Measurements from ENCODE around the gene TBC1D22A. TPM values are rescaled to one million over a fixed set of nuclear protein-coding genes. Genes with fewer than 3 reads are reported as not detected.

Gene TBC1D22A
- total and polyA plus RNA-seq, 2 experiments from 2014 or later = 9.6 to 13.3 TPM

- TF ChIP-seq EZH2phosphoT487 (IDR thresholded peaks at IDR 0.05; ENCODE audit: unreplicated experiment) = no peak
- TF ChIP-seq, protein P1, sequence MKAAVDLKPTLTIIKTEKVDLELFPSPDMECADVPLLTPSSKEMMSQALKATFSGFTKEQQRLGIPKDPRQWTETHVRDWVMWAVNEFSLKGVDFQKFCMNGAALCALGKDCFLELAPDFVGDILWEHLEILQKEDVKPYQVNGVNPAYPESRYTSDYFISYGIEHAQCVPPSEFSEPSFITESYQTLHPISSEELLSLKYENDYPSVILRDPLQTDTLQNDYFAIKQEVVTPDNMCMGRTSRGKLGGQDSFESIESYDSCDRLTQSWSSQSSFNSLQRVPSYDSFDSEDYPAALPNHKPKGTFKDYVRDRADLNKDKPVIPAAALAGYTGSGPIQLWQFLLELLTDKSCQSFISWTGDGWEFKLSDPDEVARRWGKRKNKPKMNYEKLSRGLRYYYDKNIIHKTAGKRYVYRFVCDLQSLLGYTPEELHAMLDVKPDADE (IDR thresholded peaks at IDR 0.05) = no peak
- TF ChIP-seq REST (IDR thresholded peaks at IDR 0.05; ENCODE audit: unreplicated experiment) = no peak
- TF ChIP-seq NANOG (IDR thresholded peaks at IDR 0.05; ENCODE audit: borderline replicate concordance) = no peak
- TF ChIP-seq CREB1 (CRISPR knock-in tag; IDR thresholded peaks at IDR 0.05; ENCODE audit: low read depth) = no peak
- no peak for TF ChIP-seq ZNF331 (CRISPR knock-in tag; IDR thresholded peaks at IDR 0.05; ENCODE audit: low read depth)
- no peak for TF ChIP-seq STAT1 (IDR thresholded peaks at IDR 0.05; ENCODE audit: unreplicated experiment)
Measured at GRCh38 chr22:46979506-46979905, 217.1 kb downstream of the TBC1D22A start (continued).

- Histone ChIP-seq H3F3A (replicated peaks; ENCODE audit: low read depth) (no peaks in the 10 kb centered on the region), H3K79me2 (replicated peaks; ENCODE audit: insufficient read depth) (no peaks in the 10 kb centered on the region), H4K20me1 (replicated peaks; ENCODE audit: insufficient read depth) (no peaks in the 10 kb centered on the region; the same call in none of the 2 replicates), H3K9me2 (ENCODE audit: insufficient read depth) (no peaks in the 10 kb centered on the region), H3K27ac (ENCODE audit: low read depth) (no peak overlapping the region), H3K36me3 (ENCODE audit: insufficient read depth) (no peaks in the 10 kb centered on the region), H2AFZ (no peak overlapping the region), H3K4me1 (ENCODE audit: insufficient read depth) (no peaks in the 10 kb centered on the region), H3K4me3 (no peak overlapping the region), H3K27me3 (ENCODE audit: insufficient read depth) (no peaks in the 10 kb centered on the region), H3K4me2 (no peak overlapping the region)
- no peaks in the 10 kb centered on the region for H3K9me3 Mint-ChIP-seq
- no peak overlapping the region for H3K27ac Mint-ChIP-seq
- ATAC-seq (no peak), DNase-seq (ENCODE audit: low spot score) (no peak)
- peaks cover 10% of the 10 kb centered on the region for H3K4me1 Mint-ChIP-seq
- H3K27me3 Mint-ChIP-seq (ENCODE audit: insufficient read depth, low read depth, poor library complexity) = peaks cover 3% of the 10 kb centered on the region
- H3K4me3 Mint-ChIP-seq = no peak overlapping the region
- peaks cover 4% of the 10 kb centered on the region; the same call in 1 of the 3 replicates for H3K36me3 Mint-ChIP-seq (ENCODE audit: low read depth)
- TF ChIP-seq ZNF331 (CRISPR knock-in tag; IDR thresholded peaks at IDR 0.05; ENCODE audit: low read depth) (no peak), REST (IDR thresholded peaks at IDR 0.05; ENCODE audit: unreplicated experiment) (no peak), EZH2phosphoT487 (IDR thresholded peaks at IDR 0.05; ENCODE audit: unreplicated experiment) (no peak), ZNF114 (CRISPR knock-in tag; IDR thresholded peaks at IDR 0.05) (no peak)
- TF ChIP-seq, protein P1 (IDR thresholded peaks at IDR 0.05) = no peak
- TF ChIP-seq, protein P2, sequence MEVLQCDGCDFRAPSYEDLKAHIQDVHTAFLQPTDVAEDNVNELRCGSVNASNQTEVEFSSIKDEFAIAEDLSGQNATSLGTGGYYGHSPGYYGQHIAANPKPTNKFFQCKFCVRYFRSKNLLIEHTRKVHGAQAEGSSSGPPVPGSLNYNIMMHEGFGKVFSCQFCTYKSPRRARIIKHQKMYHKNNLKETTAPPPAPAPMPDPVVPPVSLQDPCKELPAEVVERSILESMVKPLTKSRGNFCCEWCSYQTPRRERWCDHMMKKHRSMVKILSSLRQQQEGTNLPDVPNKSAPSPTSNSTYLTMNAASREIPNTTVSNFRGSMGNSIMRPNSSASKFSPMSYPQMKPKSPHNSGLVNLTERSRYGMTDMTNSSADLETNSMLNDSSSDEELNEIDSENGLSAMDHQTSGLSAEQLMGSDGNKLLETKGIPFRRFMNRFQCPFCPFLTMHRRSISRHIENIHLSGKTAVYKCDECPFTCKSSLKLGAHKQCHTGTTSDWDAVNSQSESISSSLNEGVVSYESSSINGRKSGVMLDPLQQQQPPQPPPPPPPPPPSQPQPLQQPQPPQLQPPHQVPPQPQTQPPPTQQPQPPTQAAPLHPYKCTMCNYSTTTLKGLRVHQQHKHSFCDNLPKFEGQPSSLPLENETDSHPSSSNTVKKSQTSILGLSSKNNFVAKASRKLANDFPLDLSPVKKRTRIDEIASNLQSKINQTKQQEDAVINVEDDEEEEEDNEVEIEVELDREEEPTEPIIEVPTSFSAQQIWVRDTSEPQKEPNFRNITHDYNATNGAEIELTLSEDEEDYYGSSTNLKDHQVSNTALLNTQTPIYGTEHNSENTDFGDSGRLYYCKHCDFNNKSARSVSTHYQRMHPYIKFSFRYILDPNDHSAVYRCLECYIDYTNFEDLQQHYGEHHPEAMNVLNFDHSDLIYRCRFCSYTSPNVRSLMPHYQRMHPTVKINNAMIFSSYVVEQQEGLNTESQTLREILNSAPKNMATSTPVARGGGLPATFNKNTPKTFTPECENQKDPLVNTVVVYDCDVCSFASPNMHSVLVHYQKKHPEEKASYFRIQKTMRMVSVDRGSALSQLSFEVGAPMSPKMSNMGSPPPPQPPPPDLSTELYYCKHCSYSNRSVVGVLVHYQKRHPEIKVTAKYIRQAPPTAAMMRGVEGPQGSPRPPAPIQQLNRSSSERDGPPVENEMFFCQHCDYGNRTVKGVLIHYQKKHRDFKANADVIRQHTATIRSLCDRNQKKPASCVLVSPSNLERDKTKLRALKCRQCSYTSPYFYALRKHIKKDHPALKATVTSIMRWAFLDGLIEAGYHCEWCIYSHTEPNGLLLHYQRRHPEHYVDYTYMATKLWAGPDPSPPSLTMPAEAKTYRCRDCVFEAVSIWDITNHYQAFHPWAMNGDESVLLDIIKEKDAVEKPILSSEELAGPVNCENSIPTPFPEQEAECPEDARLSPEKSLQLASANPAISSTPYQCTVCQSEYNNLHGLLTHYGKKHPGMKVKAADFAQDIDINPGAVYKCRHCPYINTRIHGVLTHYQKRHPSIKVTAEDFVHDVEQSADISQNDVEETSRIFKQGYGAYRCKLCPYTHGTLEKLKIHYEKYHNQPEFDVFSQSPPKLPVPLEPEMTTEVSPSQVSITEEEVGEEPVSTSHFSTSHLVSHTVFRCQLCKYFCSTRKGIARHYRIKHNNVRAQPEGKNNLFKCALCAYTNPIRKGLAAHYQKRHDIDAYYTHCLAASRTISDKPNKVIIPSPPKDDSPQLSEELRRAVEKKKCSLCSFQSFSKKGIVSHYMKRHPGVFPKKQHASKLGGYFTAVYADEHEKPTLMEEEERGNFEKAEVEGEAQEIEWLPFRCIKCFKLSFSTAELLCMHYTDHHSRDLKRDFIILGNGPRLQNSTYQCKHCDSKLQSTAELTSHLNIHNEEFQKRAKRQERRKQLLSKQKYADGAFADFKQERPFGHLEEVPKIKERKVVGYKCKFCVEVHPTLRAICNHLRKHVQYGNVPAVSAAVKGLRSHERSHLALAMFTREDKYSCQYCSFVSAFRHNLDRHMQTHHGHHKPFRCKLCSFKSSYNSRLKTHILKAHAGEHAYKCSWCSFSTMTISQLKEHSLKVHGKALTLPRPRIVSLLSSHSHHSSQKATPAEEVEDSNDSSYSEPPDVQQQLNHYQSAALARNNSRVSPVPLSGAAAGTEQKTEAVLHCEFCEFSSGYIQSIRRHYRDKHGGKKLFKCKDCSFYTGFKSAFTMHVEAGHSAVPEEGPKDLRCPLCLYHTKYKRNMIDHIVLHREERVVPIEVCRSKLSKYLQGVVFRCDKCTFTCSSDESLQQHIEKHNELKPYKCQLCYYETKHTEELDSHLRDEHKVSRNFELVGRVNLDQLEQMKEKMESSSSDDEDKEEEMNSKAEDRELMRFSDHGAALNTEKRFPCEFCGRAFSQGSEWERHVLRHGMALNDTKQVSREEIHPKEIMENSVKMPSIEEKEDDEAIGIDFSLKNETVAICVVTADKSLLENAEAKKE (CRISPR knock-in tag; IDR thresholded peaks at IDR 0.05) = no peak
Measured at GRCh38 chr22:46980392-46980791, 217.9 kb downstream of the TBC1D22A start.
